GM08714 (cell line): ENCODE data around the gene POLQ.
"Not testable (repeated sequence)": the region's sequence is repeated elsewhere in the genome, so short reads cannot be mapped to it uniquely, and the experiment has no call there.

Experiments used
- H3K4me3 ChIP-seq: fragments of 200-500 bp; sonication (Bioruptor generic); 2 replicates; pipeline ENCODE4 v1.5.1; 2014; ENCODE audit warnings: mild to moderate bottlenecking, low read length, inconsistent platforms
- ZNF274 ChIP-seq: IDR thresholded peaks from 2 replicates; pipeline ENCODE4 v1.6.1; 2012; ENCODE audit warnings: mild to moderate bottlenecking, low read depth, low read length

The POLQ gene

GRCh38 chr3:121545574-121546455 lies at the start of gene POLQ:
Gene POLQ, minus strand, starts transcription at chr3:121545988. Its CDS starts 111 bp downstream, at chr3:121545877.
- H3K4me3 ChIP-seq: peak within 1 kb of the TSS; percentile 98
- TF ChIP-seq ZNF274: no peak

GRCh38 chr3:121594850-121595249 lies 49.1 kb upstream of the POLQ start:
- TF ChIP-seq ZNF274: no peak
- H3K4me3 ChIP-seq: no peak overlapping the region

DNA sequence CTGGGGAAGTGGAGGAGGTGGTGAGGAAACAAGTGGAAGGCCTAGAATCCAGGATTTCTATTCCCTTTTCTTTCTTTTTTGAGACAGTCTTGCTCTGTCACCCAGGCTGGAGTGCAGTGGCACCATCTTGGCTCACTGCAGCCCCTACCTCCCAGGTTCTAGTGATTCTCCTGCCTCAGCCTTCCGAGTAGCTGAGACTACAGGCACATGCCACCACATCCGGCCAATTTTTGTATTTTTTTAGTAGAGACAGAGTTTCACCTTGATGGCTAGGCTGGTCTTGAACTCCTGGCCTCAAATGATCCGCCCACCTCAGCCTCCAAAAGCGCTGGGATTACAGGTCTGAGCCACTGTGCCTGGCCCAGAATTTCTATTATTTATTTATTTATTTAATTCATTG lies 48.0 kb upstream of the POLQ start:
- not testable (repeated sequence) for H3K4me3 ChIP-seq

DNA sequence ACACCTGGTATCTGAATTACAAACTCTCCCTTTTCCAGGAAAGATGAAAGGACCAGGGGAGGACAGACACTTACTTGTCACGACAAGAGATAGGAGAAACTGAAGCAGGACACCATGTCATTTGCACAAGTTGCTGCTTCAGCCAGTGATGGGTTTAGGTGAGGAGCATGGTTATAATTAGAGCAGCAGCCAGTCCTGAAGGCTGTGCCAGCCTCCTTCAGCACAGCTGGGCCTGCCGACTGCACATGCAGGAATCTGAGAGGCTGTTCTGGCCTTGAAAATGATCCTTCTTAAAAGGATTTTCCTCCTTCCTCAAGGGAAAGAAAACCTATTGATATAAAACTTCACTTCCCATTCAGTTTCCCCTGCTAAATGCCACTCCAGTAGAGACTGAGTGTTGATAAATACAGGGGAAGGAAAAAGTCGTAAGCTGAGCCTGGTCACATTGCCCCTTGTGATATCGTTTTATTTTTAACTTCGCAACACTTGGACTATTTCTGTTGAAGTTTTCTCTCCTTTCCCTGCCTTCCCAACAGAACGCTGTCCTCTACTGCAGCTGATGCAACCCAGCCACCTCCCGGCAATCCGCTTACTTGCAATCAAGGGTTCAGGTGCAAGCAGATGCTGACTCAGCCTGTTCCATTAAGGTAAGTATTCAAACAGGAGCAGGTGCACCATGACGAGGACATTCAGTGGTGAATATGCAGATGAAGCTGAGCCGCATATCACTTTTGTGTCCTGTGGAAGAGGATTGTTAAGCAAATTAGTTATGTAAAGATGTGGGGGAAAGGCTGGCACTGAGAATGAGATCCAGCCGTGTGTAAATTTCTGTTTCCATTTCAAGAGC lies 47.3 kb upstream of the POLQ start, which contains the start of gene FBXO40:
Gene FBXO40 (plus strand): TSS at position 524 of the 847 bp plus-strand sequence. CDS start 27,197 bp downstream, outside the sequence.
- no peak for TF ChIP-seq ZNF274
- no peak within 1 kb of the TSS for H3K4me3 ChIP-seq

- H3K4me3 ChIP-seq: no peak overlapping the region
- no peak for TF ChIP-seq ZNF274
These were observed 38.6 kb upstream of the POLQ start for GRCh38 chr3:121584418-121584817.

DNA sequence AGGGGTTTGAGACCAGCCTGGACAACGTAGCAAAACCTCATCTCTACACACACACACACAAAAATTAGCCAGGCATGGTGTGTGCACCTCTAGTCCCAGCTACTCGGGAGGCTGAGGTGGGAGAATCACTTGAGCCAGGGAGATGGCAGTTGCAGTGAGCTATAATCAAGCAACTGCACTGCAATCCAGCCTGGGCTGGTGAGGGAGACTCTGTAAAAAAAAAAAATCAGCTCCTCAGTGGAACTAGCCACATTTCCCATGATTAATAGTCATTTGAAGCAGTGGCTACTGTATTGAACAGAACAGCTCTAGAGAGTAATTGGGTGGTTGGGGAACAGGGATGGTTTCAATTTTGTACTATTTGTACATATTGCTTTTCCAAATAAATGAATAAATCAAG lies 35.9 kb upstream of the POLQ start:
- no peak overlapping the region for H3K4me3 ChIP-seq
- no peak for TF ChIP-seq ZNF274

GRCh38 chr3:121574449-121574848 lies 28.7 kb upstream of the POLQ start:
- H3K4me3 ChIP-seq: no peak overlapping the region
- no peak for TF ChIP-seq ZNF274

DNA sequence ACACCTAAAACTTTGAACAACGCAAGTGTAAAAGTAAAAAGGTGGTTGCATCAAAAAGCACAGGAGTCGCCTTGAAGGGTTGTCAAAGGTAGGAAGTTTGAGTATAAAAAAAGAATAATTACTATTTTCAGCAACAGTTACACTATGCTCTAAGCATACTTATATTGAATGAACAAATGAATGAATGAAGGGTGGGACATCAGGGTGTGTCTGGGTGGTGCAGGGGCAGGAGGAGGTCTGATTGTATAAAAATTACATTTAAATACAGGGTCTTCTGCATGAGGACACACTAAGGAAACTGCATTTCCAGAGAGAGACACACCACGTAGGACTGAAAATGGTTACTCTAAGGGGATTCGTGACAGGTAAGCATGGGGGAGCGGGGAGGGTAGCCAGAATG lies 21.9 kb upstream of the POLQ start, which contains the start of gene ARGFX:
Gene ARGFX (plus strand): TSS at position 301 of the 400 bp plus-strand sequence. CDS start 2,765 bp downstream, outside the sequence.
- no peak for TF ChIP-seq ZNF274
- no peak within 1 kb of the TSS for H3K4me3 ChIP-seq

GRCh38 chr3:121566773-121567172 lies 21.0 kb upstream of the POLQ start:
- no peak for TF ChIP-seq ZNF274
- H3K4me3 ChIP-seq: no peak overlapping the region

- no peak overlapping the region for H3K4me3 ChIP-seq
- TF ChIP-seq ZNF274: no peak
These were observed 16.4 kb upstream of the POLQ start for GRCh38 chr3:121562148-121562547.

- TF ChIP-seq ZNF274: no peak
- no peak overlapping the region for H3K4me3 ChIP-seq
These were observed 11.7 kb upstream of the POLQ start for GRCh38 chr3:121557426-121557934.

DNA sequence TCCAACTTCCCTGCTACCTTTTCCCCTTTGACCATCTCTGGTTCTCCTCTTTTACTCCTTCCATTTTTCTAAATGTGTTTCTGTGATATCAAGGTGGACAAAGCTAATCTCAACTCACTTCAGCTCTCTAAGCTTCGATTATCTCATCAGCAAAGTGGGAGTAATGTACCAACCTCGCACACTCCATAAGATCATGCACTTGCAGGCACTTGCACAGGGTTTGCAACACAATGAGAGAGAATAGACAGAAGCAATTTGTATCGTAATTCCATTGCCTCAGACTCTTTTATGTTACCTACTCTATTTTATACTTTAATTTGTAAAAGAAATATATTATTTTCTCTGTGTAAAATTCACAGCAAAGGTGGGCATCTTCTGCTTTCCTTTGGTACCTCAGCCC lies 7.0 kb upstream of the POLQ start:
- TF ChIP-seq ZNF274: no peak
- no peak overlapping the region for H3K4me3 ChIP-seq

DNA sequence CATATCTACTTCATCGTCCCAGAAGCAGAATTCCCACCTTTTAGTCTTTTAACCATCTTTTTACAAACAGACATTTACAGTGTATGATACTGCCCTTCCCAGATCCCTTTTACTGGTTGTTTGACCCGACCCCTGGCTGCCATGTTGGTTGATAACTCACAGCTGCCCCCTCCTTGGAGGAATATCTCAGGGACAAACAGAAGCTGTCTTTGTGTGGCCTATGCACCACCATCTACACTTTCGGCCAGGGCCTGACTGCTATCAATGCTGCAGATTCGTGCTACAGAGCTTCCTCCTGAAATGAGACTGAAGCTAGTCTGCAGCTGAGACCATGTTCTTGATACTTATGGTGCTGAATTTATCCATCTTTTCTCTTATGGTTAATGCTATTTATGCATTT lies 6.6 kb upstream of the POLQ start:
- TF ChIP-seq ZNF274: no peak
- no peak overlapping the region for H3K4me3 ChIP-seq

GRCh38 chr3:121545049-121545573 lies 677 bp downstream of the POLQ start:
- TF ChIP-seq ZNF274: no peak

More at GRCh38 chr3:121545049-121545573, 677 bp downstream of the POLQ start:
- peak overlapping the region; percentile 98 for H3K4me3 ChIP-seq
